Heart left ventricle (tissue), 16 donors: ENCODE data around the gene GRIP2. TPM values are rescaled to one million over a fixed set of nuclear protein-coding genes. Genes with fewer than 3 reads are reported as not detected.

Source experiments
- ATAC-seq, 4 donors: fragments of 200-7000 bp; cut with Tn5 transposase; one replicate each; pipeline ENCODE4 v1.9.1; 2020 to 2022; ENCODE audit warnings: moderate library complexity in 4 of 4, mild to moderate bottlenecking in 3 of 4, moderate number of reproducible peaks in 1 of 4
- DNase-seq, 5 donors: peaks; one replicate each; pipeline ENCODE4 v3.0.0-alpha.2; 2020
- H3K27ac ChIP-seq, 12 donors: fragments of 200-600 bp; sonication (generic) in 4 of 12; one replicate each; pipeline versions ENCODE4 v1.5.0 to v1.8.0; 2016 to 2022; ENCODE audit warnings: mild to moderate bottlenecking in 2 of 12
- H3K27me3 ChIP-seq, 9 donors: fragments of 200-600 bp; sonication (generic) in 2 of 9; one replicate each; pipeline versions ENCODE4 v1.5.1 to v1.8.0; 2016 to 2022; ENCODE audit warnings: mild to moderate bottlenecking in 3 of 9
- H3K36me3 ChIP-seq, 9 donors: fragments of 200-600 bp; sonication (generic) in 2 of 9; one replicate each; pipeline versions ENCODE4 v1.5.0 to v1.8.0; 2018 to 2022; ENCODE audit warnings: mild to moderate bottlenecking in 2 of 9
- H3K4me1 ChIP-seq, 12 donors: fragments of 200-600 bp; sonication (generic) in 4 of 12; one replicate each; pipeline versions ENCODE4 v1.5.0 to v1.8.0; 2016 to 2022; ENCODE audit warnings: mild to moderate bottlenecking in 3 of 12
- H3K4me3 ChIP-seq, 12 donors: fragments of 200-600 bp; sonication (generic) in 4 of 12; one replicate each; pipeline versions ENCODE4 v1.5.0 to v1.8.0; 2017 to 2022; ENCODE audit warnings: mild to moderate bottlenecking in 9 of 12, moderate library complexity in 4 of 12
- H3K9me3 ChIP-seq, 12 donors: fragments of 200-600 bp; sonication (generic) in 4 of 12; one replicate each; pipeline versions ENCODE4 v1.5.0 to v1.8.0; 2016 to 2022; ENCODE audit warnings: mild to moderate bottlenecking in 1 of 12
- CTCF ChIP-seq, 12 donors: fragments of 200-600 bp; sonication (generic) in 4 of 12; IDR thresholded peaks; one replicate each; pipeline versions ENCODE4 v1.5.0 to v1.8.0; 2018 to 2022; ENCODE audit warnings: antibody characterized with exemption in 12 of 12, mild to moderate bottlenecking in 5 of 12
- POLR2A ChIP-seq, 2 donors: fragments of 450-650 bp; IDR thresholded peaks; one replicate each; pipeline ENCODE4 v1.6.1; 2017; ENCODE audit warnings: antibody characterized with exemption in 2 of 2, mild to moderate bottlenecking in 2 of 2, moderate library complexity in 2 of 2
- WGBS, 4 donors: extraction: QIAGEN DNeasy Blood & Tissue Kit in 2 of 4; methylation state at CpG; one replicate each; pipeline versions ENCODE4 v1.1.5 to v1.1.7; 2013 to 2018; 5-methylcytosine and 5-hydroxymethylcytosine counted together
- intact Hi-C, 10 donors: fragments of 100-400 bp; cut with DNase I; formaldehyde crosslinking; loops; one replicate each; pipeline versions ENCODE4 v1.11.1 to v1.14.2; 2022
- polyA plus RNA-seq, 2 donors: library from polyadenylated mRNA; stranded (reverse); fragments of 200-250 nt; gene quantifications; one replicate each; pipeline ENCODE4 v1.2.3, GENCODE V29; 2013
- total RNA-seq, 9 donors: library from RNA; depleted of rRNA in 2 of 9; stranded (reverse); fragments of >200 nt in 2 of 9; fragmentation: NEBNext Ultra II Directional in 3 of 9; extraction: Animal tissue kit (Norgen Biotek cat#: 25700) in 3 of 9; gene quantifications; one replicate each; pipeline versions ENCODE4 v1.1.0 to v1.2.4, GENCODE V29; 2016 to 2023
- donor health status: ischemic (EF 13 %, LVEDD 7.1; RV severe dilation, severe dysfunction).
- donor health status: healthy with polysubstance abuse.
- donor health status: DM: no; HTN: yes; CAD: no.
- donor health status: DM: no; HTN: no; CAD: no.
- donor health status: ischemic (EF 25% LVEDD 6.9; RV normal size, moderate dysfunction).
- donor health status: ischemic (EF 25% LVEDD 5.7; RV mildly dilated, moderate dysfunction).
- donor health status: healthy.
- donor health status: DM: yes; HTN: yes; CAD: no.
- donor health status: ischemic (EF 35%, LVEDD 5.7; RV mildly dilated, moderate dysfunction).
- donor health status: nonischemic (EF 11% LVEDD 7.7; RV severe dilation, severe dysfunction).
- donor health status: DM: yes; HTN: yes; CAD: no.
- donor health status: PGD.
- donor health status: ischemic (EF 29% LVEDD 5.4; RV normal size, mild dysfunction).
- donor health status: nonischemic (EF 23%, LVEDD 6.1; RV moderate dilation, normal function).

GRIP2 gene
- total and polyA plus RNA-seq, 11 donors, result 5.8 to 56.7 (median 28.7) TPM

GRCh38 chr3:14541646-14542045 lies 1.5 kb upstream of the GRIP2 start:
- TF ChIP-seq CTCF (IDR thresholded peaks at IDR 0.05), result no peak
- TF ChIP-seq POLR2A (IDR thresholded peaks at IDR 0.05), result no peak
- ATAC-seq (no peak), DNase-seq (peak in 1 of 5 donors; percentile 14)
- Histone ChIP-seq H3K27me3 (no peaks in the 10 kb centered on the region), H3K9me3 (no peaks in the 10 kb centered on the region), H3K4me1 (peaks cover 0 to 53% (median 21%) of the 10 kb centered on the region in 12 donors), H3K36me3 (no peaks in the 10 kb centered on the region), H3K27ac (no peak overlapping the region), H3K4me3 (no peak overlapping the region)
- WGBS, 4 donors, result 83 to 92% (median 86%) methylated on average over 9 of the region's 9 CpGs
- intact Hi-C loops, result no loop called here

GRCh38 chr3:14540821-14541385 lies 761 bp upstream of the GRIP2 start:
- intact Hi-C loops, result no loop called here
- peak in 2 of 5 donors; percentile 22 to 27 for DNase-seq
- H3K4me1 ChIP-seq, result peaks cover 0 to 61% (median 27%) of the 10 kb centered on the region in 12 donors
- peak overlapping the region in 2 of 12 donors; percentile 87 to 89 for H3K27ac ChIP-seq
- H3K9me3 ChIP-seq, result no peaks in the 10 kb centered on the region
- H3K27me3 ChIP-seq, result no peaks in the 10 kb centered on the region
- no peaks in the 10 kb centered on the region for H3K36me3 ChIP-seq
- TF ChIP-seq POLR2A (IDR thresholded peaks at IDR 0.05) (no peak), CTCF (IDR thresholded peaks at IDR 0.05) (no peak)
- peak overlapping the region in 1 of 12 donors; percentile 70 for H3K4me3 ChIP-seq
- WGBS, 4 donors, result 58 to 73% (median 63%) methylated on average over 5 to 6 of the region's 6 CpGs
- ATAC-seq, result no peak

- ATAC-seq (peak; percentile 7 to 53 (median 30)), DNase-seq (peak in 1 of 5 donors; percentile 49)
- Histone ChIP-seq H3K36me3 (no peaks in the 10 kb centered on the region), H3K4me3 (peak overlapping the region; percentile 15 to 75 (median 56)), H3K27ac (peak overlapping the region; percentile 40 to 95 (median 88)), H3K27me3 (peaks cover 0 to 3% (median 0%) of the 10 kb centered on the region in 9 donors), H3K9me3 (no peaks in the 10 kb centered on the region), H3K4me1 (peaks cover 0 to 76% (median 43%) of the 10 kb centered on the region in 12 donors)
- no peak for TF ChIP-seq CTCF (IDR thresholded peaks at IDR 0.05)
- TF ChIP-seq POLR2A (IDR thresholded peaks at IDR 0.05), result no peak
- intact Hi-C loops, result loop anchor here in 3 of 10 donors (2.0 kb wide), 2 partner anchors 15 to 17 kb away; no protein-coding TSS in a partner anchor
- 47 to 54% (median 48%) methylated on average over 3 to 4 of the region's 4 CpGs for WGBS, 4 donors
Measured at GRCh38 chr3:14539384-14539741, 779 bp downstream of the GRIP2 start.

DNA sequence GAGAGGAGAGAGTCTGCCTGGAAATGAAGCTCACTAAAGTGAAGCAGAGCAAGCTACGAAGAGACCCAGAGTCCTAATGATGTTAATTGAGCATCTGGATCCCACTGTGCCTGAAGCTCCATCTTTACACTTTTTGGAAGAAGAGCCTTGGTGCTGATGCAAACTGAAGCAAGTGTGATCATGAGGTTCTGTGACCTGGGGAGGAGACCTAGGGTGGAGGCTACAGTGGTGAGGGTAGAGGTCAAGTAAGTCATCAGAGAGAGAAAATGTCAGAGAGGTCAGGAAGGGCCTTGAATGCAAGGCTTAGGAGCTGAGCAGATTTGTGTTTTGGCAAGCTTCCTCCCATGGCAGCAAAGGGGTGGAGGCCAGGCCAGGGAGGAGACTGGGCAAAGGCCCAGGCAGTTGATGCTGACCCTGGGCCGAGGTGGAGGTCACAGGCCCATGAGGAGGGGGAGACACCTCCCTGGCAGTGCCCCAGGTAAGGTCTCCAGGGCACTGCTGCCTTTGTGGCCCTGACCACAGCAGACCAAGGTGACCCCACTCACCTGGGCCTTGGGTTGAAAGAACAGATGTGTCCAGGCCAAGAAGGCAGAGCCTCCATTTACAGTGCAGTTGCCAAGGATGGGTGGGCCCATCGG lies 1.6 kb downstream of the GRIP2 start:
- Histone ChIP-seq H3K27me3 (peaks cover 0 to 3% (median 0%) of the 10 kb centered on the region in 9 donors), H3K4me1 (peaks cover 0 to 78% (median 49%) of the 10 kb centered on the region in 12 donors), H3K36me3 (no peaks in the 10 kb centered on the region), H3K4me3 (peak overlapping the region in 11 of 12 donors; percentile 2 to 75 (median 56)), H3K9me3 (no peaks in the 10 kb centered on the region), H3K27ac (peak overlapping the region; percentile 40 to 95 (median 88))
- TF ChIP-seq CTCF (IDR thresholded peaks at IDR 0.05) (no peak), POLR2A (IDR thresholded peaks at IDR 0.05) (no peak)
- intact Hi-C loops, result loop anchor here in 3 of 10 donors (2.0 kb wide), 2 partner anchors 14 to 16 kb away; no protein-coding TSS in a partner anchor
- DNase-seq (peak in 3 of 5 donors; percentile 50 to 63 (median 54)), ATAC-seq (peak in 3 of 4 donors; percentile 6 to 43 (median 19))
- 55 to 75% (median 61%) methylated on average over 3 of the region's 3 CpGs for WGBS, 4 donors
